HG03066 (cell line): ENCODE measurements around the gene TPST2.

ENCODE experiments used
- ATAC-seq: cut with Tn5 transposase; IDR thresholded peaks from one replicate; pipeline ENCODE4 v1.9.1; 2021; ENCODE audit warnings: low read depth; ENCODE audit not compliant: unreplicated experiment

Gene TPST2

DNA sequence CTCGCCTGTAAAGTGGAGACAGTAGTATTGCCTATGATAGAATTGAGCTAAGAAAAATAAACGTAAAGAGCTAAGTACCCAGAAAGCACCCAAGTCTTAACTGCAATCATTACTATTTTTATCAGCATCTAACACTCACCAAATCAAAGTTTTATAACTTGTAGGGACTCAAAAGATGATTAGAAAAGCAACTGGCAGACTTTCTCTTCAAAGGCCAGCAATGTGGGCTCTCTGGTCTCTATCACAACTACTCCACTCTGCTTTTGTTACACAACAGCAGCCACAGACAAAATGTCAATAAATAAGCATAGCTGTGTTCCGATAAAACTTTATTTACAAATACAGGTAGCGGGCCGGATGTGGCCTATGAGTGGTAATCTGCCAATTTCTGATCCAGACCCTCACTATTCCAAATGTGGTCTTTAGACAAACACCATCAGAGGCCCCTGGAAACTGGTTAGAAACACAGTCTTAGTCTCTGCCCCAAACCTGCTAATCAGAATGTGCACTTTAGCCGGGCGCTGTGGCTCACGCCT is 8.2 kb downstream of the TPST2 start:
- no peak for ATAC-seq

DNA sequence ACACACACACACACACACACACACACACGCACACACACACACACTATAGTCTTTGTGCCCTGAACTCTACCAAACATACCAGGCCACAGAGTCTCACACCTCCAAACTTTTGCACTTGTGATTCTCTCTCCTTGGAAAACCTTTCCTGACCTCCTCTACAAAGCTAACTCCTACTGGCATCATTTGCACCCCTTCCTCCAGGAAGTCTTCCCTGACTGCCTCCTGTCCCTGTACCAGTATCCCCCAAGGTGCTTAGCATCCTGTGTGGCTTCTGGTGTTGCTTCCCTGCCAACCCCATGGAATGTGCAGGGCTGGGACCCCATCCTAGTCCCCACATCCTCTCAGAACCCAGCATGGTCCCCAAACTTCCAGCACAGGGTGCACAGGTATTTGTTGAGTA is 8.9 kb downstream of the TPST2 start:
- no peak for ATAC-seq

DNA sequence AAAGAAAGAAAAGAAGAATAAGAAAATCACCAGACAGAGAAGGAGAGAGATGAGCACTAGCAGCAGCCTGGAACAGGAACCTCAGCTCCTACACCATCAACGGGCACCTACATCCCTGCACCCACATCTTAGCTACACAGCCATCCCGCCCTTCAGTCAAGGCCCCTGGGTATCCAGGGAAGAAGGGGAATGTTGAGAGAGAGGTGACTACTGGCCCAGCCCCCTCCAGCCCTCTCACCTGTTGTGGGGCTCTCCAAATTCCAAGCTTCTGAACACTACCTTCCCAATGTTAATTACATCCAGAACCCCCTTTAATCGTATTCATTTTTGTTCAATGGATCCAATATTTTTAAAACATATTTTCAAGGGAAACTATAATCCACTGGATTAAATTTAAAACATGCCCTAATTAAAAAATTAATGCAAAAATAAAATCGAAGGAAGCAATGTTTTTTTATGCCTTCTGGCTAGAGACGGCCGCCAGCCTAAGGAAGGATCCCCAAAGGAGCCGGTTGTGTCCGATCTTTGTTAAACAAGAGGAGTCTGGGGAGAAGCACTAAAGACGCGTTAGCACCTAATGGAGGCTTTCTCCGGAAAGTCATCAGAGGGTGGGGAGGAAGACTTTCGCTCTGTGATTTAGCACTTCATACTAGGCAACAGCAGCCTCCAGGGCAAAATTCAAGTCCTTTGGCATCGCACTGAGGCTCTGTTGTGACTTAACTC is 9.5 kb downstream of the TPST2 start:
- ATAC-seq: no peak

DNA sequence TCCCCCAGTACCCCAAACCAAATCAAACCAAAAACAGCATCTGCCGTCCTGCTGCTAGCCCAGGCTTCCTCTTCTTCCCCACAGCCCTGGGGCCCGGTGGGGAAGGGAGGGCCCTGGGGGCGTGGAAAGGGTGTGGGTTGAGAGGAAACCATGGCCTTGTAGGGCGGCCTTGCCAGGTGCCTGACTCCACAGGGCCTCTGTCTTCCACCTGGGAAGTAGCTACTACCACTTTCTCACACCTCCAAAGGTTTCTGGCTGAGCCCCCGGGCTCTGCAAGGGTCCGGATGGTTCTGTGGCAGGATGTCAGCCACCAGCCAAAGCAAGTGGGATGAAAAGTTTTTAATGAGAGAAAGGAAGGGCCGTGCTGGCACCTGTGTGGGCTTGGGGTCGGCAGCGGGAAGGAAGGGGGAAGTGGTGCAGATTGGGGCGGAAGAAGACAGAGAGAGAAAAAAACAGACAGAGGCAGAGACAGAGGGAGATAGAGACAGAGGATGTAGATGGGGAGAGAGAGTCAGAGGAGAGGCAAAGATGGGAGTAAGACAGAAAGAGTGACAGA is 10.5 kb downstream of the TPST2 start:
- ATAC-seq: peak; percentile 81

DNA sequence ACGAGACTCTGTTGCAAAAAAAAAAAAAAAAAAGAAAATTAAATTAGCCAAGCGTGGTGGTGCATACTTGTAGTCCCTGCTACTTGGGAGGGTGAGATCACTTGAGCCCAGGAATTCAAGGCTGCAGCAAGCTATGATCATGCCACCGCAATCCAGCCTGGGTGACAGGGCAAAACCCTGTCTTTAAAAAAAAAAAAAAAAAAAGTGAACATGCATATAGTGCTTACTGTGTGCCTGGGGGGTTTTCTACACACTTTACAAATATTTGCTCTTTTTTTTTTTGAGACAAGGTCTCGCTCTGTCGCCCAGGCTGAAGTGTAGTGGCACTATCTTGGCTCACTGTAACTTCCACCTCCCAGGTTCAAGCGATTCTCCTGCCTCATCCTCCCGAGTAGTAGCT is 12.9 kb downstream of the TPST2 start:
- no peak for ATAC-seq

DNA sequence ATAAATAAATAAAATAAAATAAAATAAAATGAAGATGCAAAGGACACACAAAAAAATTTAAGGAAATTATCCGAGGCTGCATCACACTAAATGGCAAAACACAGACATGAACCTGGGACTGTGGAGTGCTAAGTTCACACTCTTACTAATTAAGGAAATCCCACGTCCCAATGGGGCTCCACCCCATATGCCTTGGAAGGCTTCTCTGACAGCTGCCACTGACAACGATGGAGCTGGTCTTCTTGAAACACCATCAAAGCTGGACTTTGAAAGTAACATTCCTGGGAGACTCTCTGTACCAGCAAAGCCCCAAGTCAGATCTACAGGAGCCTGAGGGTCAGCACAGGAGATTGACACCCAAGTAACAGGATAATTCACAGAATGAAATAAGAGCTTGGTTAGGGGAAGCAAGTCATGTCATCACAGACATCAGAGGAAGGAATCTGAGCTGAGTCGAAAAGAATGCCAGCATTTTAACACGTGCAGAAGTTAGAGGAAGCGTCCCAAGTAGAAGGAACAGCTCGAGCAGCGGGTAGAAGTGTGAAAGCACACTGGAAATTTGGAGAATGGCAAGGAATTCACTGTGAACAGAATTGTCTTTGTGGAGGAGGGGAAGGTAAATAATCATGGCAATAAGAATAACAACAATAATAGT is 13.8 kb downstream of the TPST2 start:
- no peak for ATAC-seq

DNA sequence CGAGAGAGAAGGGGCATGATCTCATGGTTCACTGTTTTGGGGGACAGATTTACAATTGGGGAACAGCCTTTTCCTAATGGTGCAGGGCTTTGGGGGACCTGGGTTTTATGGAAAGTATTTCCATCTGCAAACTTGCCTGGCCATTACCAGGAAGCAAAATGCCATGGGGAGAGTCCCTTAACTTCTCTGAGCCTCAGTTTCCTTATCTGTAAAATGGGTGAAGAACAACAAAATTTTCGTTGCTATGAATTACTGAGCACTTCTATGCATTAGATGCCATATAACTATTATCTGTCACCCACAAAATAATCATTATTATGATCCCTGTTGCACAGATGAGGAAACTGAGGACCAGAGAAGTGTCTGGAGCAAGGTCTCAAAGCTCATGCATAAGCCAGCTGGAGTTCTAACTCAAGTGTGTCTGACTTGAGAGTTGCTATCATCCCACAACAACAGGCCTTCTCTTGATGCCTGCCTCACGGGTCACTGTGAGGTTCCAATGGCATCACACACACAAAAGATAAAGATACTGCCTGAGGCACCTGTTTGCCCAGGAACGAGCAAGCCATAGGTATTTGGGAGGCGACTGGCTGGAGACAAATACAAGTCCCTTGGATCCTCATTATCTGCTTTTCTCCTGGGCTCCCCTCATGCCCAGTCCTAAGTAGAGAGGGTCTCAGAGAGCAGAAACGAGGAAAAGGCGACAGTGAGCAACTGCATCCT is 15.8 kb downstream of the TPST2 start:
- no peak for ATAC-seq

DNA sequence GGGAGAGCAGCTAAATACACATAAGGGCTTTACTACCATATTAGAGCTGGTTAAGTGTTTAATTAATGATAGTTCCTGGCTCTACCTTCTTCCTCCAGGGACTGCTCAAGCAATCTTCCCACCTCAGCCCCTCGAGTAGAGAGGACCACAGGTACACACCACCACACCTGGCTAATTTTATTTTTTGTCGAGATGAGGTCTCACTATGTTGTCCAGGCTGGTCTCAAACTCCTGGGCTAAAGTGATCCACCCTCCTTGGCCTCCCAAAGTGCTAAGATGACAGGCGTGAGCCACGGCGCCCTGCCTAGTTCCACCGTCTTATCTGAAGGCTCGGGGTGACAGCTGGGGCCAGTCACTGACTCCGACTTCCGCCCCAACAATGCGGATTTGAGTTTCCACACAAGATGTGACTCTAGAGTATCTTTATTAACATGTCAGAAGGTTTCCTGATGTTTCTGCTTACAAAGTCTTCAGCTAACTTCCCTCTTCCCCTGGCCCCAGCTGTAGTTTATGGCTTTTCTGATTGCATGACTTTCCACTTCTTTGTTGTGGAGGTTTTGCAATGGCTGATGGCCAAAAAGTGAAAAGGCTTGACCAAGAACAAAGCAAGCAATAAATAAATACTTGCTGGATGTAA is 16.8 kb downstream of the TPST2 start:
- no peak for ATAC-seq

DNA sequence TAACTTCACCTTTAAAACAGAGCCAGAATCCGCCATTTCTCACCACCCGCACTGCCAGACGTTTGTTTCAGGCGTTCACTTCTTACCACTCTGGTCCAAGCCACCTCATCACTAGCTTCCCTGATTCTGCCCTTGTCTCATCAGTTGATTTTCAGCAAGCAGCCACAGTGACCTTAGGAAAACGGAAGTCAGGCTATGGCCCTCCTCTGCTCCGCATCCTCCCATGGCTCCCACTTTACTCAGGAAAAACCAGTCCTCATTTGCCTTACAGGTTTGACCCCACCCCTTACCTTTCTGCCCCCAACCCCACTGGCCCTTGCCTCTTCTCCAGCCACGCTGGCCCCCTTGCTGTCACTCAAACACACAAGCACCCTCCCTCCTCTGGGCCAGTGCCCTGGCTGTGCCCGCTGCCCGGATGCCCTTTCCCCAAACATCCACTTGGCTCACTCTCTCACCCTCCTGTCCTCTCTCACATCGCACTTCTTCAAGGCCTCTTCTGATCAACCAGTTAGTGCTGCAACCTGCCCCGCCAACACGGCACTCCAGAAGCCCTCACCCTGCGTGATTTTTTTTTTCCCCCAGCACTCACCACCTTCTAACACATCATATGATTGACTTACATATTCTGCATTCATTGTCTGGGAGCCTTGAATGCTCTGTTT is 18.9 kb downstream of the TPST2 start:
- ATAC-seq: no peak

DNA sequence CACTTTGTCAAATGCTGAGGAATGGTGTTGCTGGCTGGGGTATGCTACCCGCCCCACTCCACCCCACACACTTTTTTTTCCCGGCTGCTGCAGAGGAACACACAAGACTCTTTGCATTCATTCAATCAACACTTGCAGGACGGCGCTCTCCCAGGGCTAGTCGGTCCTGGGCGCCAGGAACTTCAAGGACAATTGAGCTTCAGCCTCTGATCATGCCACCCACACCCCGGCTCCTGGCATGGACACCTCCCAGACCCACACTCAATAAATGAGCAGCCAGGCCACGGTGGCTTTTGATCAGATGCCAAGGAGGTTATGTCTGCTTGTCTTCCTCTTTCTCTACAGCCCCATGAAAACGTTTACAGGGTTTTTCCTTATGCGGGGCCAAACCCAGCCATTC is 19.8 kb downstream of the TPST2 start:
- no peak for ATAC-seq

DNA sequence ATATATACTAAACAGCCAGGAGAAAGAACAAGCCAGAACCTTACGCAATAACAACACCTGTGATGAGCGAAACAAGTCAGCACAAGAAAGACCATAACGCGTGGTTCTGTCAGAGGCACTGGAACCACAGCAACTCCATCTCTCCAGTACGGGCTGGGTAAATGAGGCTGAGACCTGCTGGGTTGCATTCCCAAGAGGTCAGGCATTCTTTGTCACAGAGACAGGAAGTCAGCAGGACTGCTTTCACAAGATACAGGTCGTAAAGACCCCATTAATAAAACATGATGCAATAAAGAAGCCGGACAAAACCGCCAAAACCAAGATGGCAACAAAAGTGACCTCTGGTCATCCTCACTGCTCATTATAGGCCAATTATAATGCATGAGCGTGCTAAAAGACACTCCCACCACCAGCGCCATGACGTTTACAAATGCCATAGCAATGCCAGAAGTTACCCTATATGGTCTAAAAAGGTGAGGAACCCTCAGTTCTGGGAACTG is 21.7 kb downstream of the TPST2 start:
- no peak for ATAC-seq

DNA sequence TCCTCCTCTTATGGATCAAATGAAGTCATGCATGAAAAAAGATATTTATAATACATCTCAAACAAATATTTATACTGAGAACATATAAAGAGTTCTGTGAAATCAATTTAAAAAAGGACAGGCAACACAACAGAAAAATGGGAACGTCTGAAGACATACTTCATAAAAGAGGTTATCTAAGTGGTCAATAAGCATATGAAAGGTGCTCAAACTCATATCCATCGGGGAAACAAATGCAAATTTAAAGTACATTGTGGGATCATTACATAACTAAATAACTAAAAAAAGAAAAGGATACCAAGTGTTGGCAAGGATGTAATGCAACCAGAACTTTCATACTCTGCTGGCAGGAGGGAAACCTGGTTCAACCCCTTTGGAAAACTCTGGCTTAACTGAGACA is 22.3 kb downstream of the TPST2 start:
- ATAC-seq: no peak

DNA sequence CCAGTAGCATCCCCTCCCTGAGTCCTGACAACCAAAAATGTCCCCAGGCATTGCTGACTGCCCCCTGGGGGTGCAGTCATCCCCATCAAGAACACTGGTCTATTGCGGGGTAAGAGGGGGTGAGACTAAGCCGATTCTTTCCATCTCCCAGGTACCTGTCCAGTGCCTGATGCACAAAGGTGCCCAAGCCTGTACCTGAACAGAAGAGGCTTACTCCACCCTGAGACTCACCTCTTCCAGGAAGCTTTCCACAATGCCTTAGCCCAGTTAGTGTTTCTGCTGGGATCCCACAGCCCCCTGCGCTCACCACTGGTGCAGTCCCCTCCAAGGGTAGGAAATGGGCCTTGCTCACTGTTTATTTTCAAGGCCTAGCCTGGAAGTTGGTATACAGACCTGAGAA is 22.9 kb downstream of the TPST2 start:
- no peak for ATAC-seq

DNA sequence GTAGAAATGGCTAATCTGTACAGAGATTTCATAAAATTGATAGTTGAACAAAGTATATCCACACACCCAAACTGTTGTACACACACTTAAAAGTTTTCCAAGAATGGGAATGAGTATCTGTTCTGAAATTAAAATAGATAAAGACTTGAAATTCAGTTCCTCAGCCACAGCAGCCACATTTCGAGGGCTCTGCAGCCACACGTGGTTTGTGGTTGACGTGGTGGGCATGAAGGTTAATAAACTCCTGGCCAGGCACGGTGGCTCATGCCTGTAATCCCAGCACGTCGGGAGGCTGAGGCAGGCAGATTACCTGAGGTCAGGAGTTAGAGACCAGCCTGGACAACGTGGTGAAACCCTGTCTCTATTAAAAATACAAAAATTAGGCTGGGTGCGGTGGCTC is 24.0 kb downstream of the TPST2 start:
- no peak for ATAC-seq

DNA sequence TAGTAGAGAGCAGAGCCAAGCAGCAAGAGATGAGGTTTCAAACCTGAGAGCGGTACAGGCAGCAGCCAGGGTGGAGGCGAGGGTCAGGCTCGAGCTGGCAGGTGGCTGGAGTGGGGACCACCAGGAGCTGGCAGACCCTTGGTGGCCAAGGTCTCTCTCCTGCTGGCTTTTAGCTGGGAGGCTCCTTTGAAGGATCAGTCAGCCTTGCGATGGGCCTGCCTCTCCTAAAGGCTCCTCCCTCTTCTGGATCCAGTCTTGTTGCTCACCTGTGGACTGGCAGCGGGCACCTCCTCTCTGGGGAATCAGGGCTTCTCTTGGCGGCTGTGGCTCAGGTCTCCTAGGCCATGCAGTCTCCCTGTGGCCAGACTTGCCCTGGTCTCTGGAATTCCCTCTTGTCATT is 24.8 kb downstream of the TPST2 start:
- ATAC-seq: no peak

DNA sequence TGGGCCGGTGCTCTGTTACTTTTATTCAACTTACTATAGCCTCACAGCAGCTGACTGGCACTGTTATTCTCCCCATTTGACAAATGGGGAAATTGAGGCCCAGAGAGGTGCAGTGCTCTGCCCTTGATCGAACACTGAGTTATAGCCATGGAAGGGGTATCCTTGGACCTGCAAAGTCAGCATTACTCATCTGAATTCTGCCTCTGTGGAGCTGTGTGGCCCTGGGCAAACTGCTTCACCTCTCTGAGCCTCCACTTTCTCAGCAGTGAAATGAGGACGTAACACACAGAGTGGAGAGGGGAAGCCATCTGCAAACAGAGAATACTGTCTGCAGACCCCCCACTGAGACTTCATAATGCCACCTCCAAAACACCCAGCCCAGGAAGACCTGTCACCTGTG is 25.3 kb downstream of the TPST2 start:
- ATAC-seq: no peak

DNA sequence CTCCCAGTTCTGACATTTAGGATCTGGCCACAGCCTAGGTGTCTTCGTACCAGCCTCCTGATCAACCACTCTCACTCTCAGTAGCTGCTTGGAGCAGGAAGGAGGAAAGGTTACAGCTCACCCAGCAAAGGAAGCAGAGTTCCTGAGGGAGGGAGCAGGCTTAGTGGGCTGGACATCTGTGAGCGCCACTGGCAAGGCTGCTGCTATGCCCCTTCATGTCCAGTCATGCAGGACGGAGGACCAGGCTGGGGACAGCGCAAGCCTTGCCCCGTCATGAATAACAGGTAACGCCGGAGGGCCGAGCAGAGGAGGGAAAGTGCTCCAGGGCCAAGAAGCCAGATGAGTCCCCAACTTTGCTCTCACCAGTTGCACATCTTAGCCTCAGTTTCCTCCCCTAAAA is 25.8 kb downstream of the TPST2 start:
- no peak for ATAC-seq

DNA sequence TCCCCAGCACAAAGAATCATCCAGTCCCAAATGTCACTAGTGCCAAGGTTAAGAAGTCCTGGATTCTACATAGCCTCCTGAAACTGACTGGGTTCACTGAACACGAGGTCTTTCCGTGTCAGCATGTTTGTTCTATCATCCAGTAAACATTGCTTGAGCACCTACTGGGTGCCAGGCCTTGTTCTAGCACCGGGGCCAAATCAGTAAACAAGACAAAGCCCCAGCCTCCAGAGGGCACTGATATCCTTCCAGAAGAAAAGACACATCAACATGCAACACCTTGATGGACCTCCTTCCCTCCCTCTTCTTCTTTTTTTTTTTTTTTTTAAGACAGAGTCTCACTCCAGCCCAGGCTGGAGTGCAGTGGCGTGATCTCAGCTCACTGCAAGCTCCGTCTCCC is 26.9 kb downstream of the TPST2 start:
- ATAC-seq: no peak

DNA sequence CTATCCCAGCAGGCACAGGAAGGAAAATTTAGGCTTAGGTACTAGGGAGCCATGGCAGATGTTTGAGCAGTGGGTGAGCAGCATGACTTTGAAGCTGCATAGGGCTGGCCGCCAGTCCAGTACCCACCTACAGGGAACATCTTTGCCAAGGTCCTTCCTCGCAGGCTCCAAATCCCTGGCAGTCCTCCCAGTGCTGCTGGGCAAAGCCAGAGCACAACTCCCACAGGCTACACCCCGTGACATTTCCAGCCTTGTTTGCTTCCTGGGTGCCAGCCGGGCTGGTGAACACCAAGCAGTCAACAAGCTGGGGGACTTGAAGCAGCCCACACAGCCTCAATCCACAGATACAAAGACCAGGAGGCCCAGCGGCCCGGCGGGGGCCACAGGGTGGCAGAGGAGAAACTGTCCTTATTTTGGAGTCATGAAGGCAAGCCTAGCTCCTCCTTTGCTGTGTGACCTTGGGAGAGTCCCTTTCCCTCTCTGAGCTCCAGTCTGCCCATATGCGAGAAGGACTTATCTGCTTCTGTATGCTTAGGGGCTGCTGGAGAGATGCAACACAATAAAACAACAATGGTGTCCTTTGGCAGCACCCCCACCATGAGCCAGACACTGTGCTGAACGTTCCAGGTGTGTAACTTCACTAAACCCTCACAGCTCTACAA is 28.0 kb downstream of the TPST2 start:
- no peak for ATAC-seq
